ENCODE measurements around the gene RETREG1.

Gene RETREG1

GRCh38 chr5:16580382-16580781, 36.4 kb downstream of the RETREG1 start:
- no peak for DNase-seq

- no peak for DNase-seq
Observed at GRCh38 chr5:16579142-16579847, 37.5 kb downstream of the RETREG1 start.

GRCh38 chr5:16578474-16578883, 38.3 kb downstream of the RETREG1 start:
- DNase-seq = no peak

- no peak for DNase-seq
Observed at GRCh38 chr5:16577677-16578076, 39.1 kb downstream of the RETREG1 start.

GRCh38 chr5:16574789-16575721, 41.7 kb downstream of the RETREG1 start:
- no peak for DNase-seq

- no peak for DNase-seq
Observed at GRCh38 chr5:16573401-16573800, 43.4 kb downstream of the RETREG1 start.

GRCh38 chr5:16572289-16573015, 44.3 kb downstream of the RETREG1 start:
- no peak for DNase-seq

- DNase-seq = no peak
Observed at GRCh38 chr5:16571016-16571415, 45.8 kb downstream of the RETREG1 start.

- DNase-seq = no peak
Observed at GRCh38 chr5:16570121-16570815, 46.5 kb downstream of the RETREG1 start.

- no peak for DNase-seq
Observed at GRCh38 chr5:16568875-16569580, 47.8 kb downstream of the RETREG1 start.

GRCh38 chr5:16567365-16567764, 49.4 kb downstream of the RETREG1 start:
- no peak for DNase-seq

- no peak for DNase-seq
Observed at GRCh38 chr5:16565118-16565517, 51.7 kb downstream of the RETREG1 start.

- DNase-seq = no peak
Observed at GRCh38 chr5:16564248-16564867, 52.4 kb downstream of the RETREG1 start.

- no peak for DNase-seq
Observed at GRCh38 chr5:16563686-16564085, 53.1 kb downstream of the RETREG1 start.

GRCh38 chr5:16561660-16562059, 55.1 kb downstream of the RETREG1 start:
- DNase-seq = no peak

- no peak for DNase-seq
Observed at GRCh38 chr5:16559702-16560101, 57.1 kb downstream of the RETREG1 start.

- no peak for DNase-seq
Observed at GRCh38 chr5:16558984-16559629, 57.7 kb downstream of the RETREG1 start.

- DNase-seq = no peak
Observed at GRCh38 chr5:16557477-16557876, 59.3 kb downstream of the RETREG1 start.

GRCh38 chr5:16554110-16554509, 62.7 kb downstream of the RETREG1 start:
- DNase-seq = no peak

GRCh38 chr5:16552666-16553343, 64.0 kb downstream of the RETREG1 start:
- peak; percentile 2 for DNase-seq
